PC-3 (cell line): ENCODE results near the gene NRDE2. TPM values are rescaled to one million over a fixed set of nuclear protein-coding genes. Genes with fewer than 3 reads are reported as not detected.

Source experiments
- ATAC-seq: fragments of 200-7000 bp; cut with Tn5 transposase; 2 replicates; pipeline ENCODE4 v1.9.1; 2020; ENCODE audit warnings: mild to moderate bottlenecking, moderate library complexity
- BruUV-seq: library from RNA; stranded (reverse); fragments of 400-500 nt; replicated peaks from 2 replicates; lab custom pipeline; 2021; lab: Mats Ljungman, UMichigan
- CTCF ChIA-PET: fragments of 300-600 bp; sonication (Branson Sonifier 250); formaldehyde crosslinking; loops from one replicate; lab custom pipeline; 2022; ENCODE audit warnings: antibody characterized with exemption; lab: Charles Lee
- POLR2A ChIA-PET: fragments of 300-600 bp; sonication (Branson Sonifier 250); formaldehyde crosslinking; loops from one replicate; lab custom pipeline; 2022; ENCODE audit warnings: antibody characterized with exemption; ENCODE audit not compliant: unreplicated experiment; lab: Charles Lee
- DNase-seq: peaks from one replicate; pipeline ENCODE4 v3.0.0-alpha.2; 2015
- H2AFZ ChIP-seq: fragments of 300-600 bp; sonication (generic); 2 replicates; pipeline ENCODE4 v1.6.0; 2016; ENCODE audit warnings: antibody characterized with exemption, low read length
- H3F3A ChIP-seq: fragments of 300-600 bp; sonication (generic); one replicate; pipeline ENCODE4 v1.6.0; 2017; ENCODE audit warnings: antibody characterized with exemption, low read length, control low read depth, mild to moderate bottlenecking; ENCODE audit not compliant: unreplicated experiment
- H3K27ac ChIP-seq: fragments of 300-600 bp; sonication (generic); 2 replicates; pipeline ENCODE4 v1.5.1; 2016; ENCODE audit warnings: mild to moderate bottlenecking, low read length
- H3K27me3 ChIP-seq: fragments of 300-600 bp; sonication (generic); 2 replicates; pipeline ENCODE4 v1.6.1; 2016; ENCODE audit warnings: low read length, mixed read lengths
- H3K36me3 ChIP-seq: fragments of 300-600 bp; sonication (generic); 2 replicates; pipeline ENCODE4 v1.6.1; 2016; ENCODE audit warnings: low read depth, mixed run types, low read length, mixed read lengths
- H3K4me1 ChIP-seq: fragments of 300-600 bp; sonication (generic); 2 replicates; pipeline ENCODE4 v1.5.1; 2016; ENCODE audit warnings: low read length; ENCODE audit not compliant: insufficient read depth
- H3K4me2 ChIP-seq: fragments of 300-600 bp; sonication (generic); 2 replicates; pipeline ENCODE4 v1.6.0; 2016; ENCODE audit warnings: low read length
- H3K4me3 ChIP-seq: fragments of 300-600 bp; sonication (generic); 2 replicates; pipeline ENCODE4 v1.5.1; 2016; ENCODE audit warnings: mild to moderate bottlenecking, low read length, mixed read lengths
- H3K79me2 ChIP-seq: fragments of 300-600 bp; sonication (generic); 2 replicates; pipeline ENCODE4 v1.6.1; 2017; ENCODE audit warnings: low read length, mixed read lengths
- H3K9ac ChIP-seq: fragments of 300-600 bp; sonication (generic); 2 replicates; pipeline ENCODE4 v1.6.0; 2016; ENCODE audit warnings: mild to moderate bottlenecking, low read length
- H3K9me2 ChIP-seq: fragments of 300-600 bp; sonication (generic); replicated peaks from 2 replicates; pipeline ENCODE4 v1.6.1; 2016; ENCODE audit warnings: mixed run types, low read length, mixed read lengths
- H3K9me3 ChIP-seq: fragments of 300-600 bp; sonication (generic); 2 replicates; pipeline ENCODE4 v1.6.1; 2016; ENCODE audit warnings: low read length, mixed read lengths
- H4K20me1 ChIP-seq: fragments of 300-600 bp; sonication (generic); 2 replicates; pipeline ENCODE4 v1.6.1; 2016; ENCODE audit warnings: low read length, mixed read lengths
- EZH2 ChIP-seq: fragments of 300-600 bp; sonication (generic); IDR thresholded peaks from one replicate; pipeline ENCODE4 v1.6.1; 2017; ENCODE audit warnings: antibody characterized with exemption, mild to moderate bottlenecking, low read length; ENCODE audit not compliant: unreplicated experiment
- EZH2phosphoT487 ChIP-seq: fragments of 300-600 bp; sonication (generic); IDR thresholded peaks from 2 replicates; pipeline ENCODE4 v1.6.1; 2018; ENCODE audit warnings: mild to moderate bottlenecking, antibody characterized with exemption, low read length, borderline replicate concordance
- intact Hi-C: fragments of 100-400 bp; cut with micrococcal nuclease; formaldehyde crosslinking; loops from 2 replicates; pipeline ENCODE4 v1.9.0; 2023
- total RNA-seq: library from RNA; depleted of rRNA; stranded (reverse); fragments of >200 nt; gene quantifications from 2 replicates; pipeline ENCODE4 v1.2.3, GENCODE V29; 2014
- TF ChIP-seq, protein P1 (sequence below): fragments of 300-600 bp; sonication (generic); conservative IDR thresholded peaks from 2 replicates; pipeline ENCODE4 v1.5.1; 2017; ENCODE audit warnings: antibody characterized with exemption, low read depth, mild to moderate bottlenecking, low read length

NRDE2 gene
- total RNA-seq, 1 experiment from 2014 or later: 18.3 TPM

DNA sequence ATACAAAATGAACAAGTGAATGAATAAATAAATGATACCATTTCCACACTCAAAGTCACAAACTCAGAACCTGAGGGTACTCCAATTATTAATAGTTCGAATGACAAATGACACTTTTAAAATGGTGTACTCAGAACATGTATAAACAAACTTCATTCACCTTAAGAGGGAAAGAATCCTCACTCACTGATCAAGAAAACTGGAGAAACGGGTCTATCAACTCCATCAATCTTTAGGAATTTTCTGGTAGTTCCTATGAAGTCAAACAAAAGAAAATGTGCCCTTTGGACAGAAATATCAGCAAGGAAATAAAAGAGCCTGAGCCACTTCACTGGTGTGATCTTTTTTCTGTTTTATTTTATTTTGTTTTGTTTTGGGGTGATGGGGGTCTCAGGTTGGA is 5.2 kb upstream of the NRDE2 start:
- H3K4me2 ChIP-seq: peak overlapping the region; percentile 56
- POLR2A ChIA-PET: no interaction called here
- H3K27ac ChIP-seq: 0 out of 2 replicates have a peak overlapping the region, but pooled peaks have one; percentile 7
- H2AFZ ChIP-seq: peak overlapping the region; percentile 12; the same call in 1 of the 2 replicates
- H3K4me3 ChIP-seq: no peak overlapping the region
- H3K27me3 ChIP-seq: no peaks in the 10 kb centered on the region
- ATAC-seq: peak; percentile 54
- H3K9me3 ChIP-seq: no peaks in the 10 kb centered on the region
- H4K20me1 ChIP-seq: no peaks in the 10 kb centered on the region
- TF ChIP-seq EZH2: no peak
- TF ChIP-seq, protein P1, sequence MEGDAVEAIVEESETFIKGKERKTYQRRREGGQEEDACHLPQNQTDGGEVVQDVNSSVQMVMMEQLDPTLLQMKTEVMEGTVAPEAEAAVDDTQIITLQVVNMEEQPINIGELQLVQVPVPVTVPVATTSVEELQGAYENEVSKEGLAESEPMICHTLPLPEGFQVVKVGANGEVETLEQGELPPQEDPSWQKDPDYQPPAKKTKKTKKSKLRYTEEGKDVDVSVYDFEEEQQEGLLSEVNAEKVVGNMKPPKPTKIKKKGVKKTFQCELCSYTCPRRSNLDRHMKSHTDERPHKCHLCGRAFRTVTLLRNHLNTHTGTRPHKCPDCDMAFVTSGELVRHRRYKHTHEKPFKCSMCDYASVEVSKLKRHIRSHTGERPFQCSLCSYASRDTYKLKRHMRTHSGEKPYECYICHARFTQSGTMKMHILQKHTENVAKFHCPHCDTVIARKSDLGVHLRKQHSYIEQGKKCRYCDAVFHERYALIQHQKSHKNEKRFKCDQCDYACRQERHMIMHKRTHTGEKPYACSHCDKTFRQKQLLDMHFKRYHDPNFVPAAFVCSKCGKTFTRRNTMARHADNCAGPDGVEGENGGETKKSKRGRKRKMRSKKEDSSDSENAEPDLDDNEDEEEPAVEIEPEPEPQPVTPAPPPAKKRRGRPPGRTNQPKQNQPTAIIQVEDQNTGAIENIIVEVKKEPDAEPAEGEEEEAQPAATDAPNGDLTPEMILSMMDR: no peak
- no peak for TF ChIP-seq EZH2phosphoT487
- no peaks in the 10 kb centered on the region for H3K9me2 ChIP-seq
- peaks cover 13% of the 10 kb centered on the region for H3K4me1 ChIP-seq
- H3F3A ChIP-seq: no peaks in the 10 kb centered on the region
- CTCF ChIA-PET: no interaction called here
- intact Hi-C loops: no loop called here
- BruUV-seq: no TSS peak
- DNase-seq: peak; percentile 89
- no peaks in the 10 kb centered on the region for H3K36me3 ChIP-seq
- no peaks in the 10 kb centered on the region for H3K79me2 ChIP-seq
- no peak overlapping the region for H3K9ac ChIP-seq

DNA sequence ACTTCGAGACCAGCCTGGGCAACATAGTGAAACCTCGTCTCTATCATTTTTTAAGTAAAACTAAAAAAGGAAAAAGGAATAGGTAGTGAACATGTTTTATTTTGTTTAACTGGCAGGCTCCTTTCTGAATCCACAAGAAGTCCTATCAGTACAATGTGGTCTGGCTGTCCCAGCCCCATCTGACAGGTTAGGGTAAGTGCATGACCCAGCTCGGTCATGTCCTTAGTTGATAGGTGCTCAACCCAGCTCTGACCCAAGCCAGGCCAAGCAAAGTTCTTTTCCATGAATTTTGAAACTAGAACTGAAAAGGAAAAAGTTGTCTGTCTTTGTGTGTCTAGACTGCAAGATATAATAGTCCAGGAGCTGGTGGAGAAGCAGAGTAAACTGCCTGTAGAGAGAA is 4.7 kb upstream of the NRDE2 start:
- TF ChIP-seq EZH2phosphoT487 (no peak), EZH2 (no peak)
- TF ChIP-seq, protein P1: no peak
- H3K4me2 ChIP-seq: peak overlapping the region; percentile 56
- peaks cover 14% of the 10 kb centered on the region for H3K4me1 ChIP-seq
- ATAC-seq (no peak), DNase-seq (no peak)
- H2AFZ ChIP-seq: peak overlapping the region; percentile 12; the same call in 1 of the 2 replicates
- ChIA-PET CTCF (no interaction called here), POLR2A (no interaction called here)
- no peak overlapping the region for H3K4me3 ChIP-seq
- no peak overlapping the region for H3K9ac ChIP-seq
- H4K20me1 ChIP-seq: no peaks in the 10 kb centered on the region
- H3F3A ChIP-seq: no peaks in the 10 kb centered on the region
- no TSS peak for BruUV-seq
- H3K9me3 ChIP-seq: no peaks in the 10 kb centered on the region
- H3K36me3 ChIP-seq: no peaks in the 10 kb centered on the region
- intact Hi-C loops: no loop called here
- no peaks in the 10 kb centered on the region for H3K9me2 ChIP-seq
- H3K27ac ChIP-seq: no peak overlapping the region
- no peaks in the 10 kb centered on the region for H3K27me3 ChIP-seq
- peaks cover 2% of the 10 kb centered on the region for H3K79me2 ChIP-seq

DNA sequence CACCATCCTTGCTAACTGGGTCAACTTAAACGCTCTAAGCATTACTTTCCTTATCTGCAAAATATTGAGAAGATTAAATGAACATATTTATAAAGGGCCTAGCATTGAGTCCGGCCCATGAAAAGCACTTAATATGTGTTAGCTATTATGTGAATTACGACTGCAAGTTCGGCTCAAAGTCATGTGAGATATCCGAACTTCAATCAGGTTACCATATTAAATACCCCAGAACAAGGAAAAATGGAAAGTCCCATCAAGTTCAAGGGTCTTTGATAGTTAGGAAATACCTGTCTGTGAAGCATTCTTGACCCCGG is 487 bp upstream of the NRDE2 start:
- DNase-seq: no peak
- intact Hi-C loops: no loop called here
- no peak overlapping the region for H3K27ac ChIP-seq

More for the DNA sequence above, 487 bp upstream of the NRDE2 start:
- Histone ChIP-seq H3K79me2 (peaks cover 43% of the 10 kb centered on the region), H3K4me2 (peak overlapping the region; percentile 92), H3K36me3 (no peaks in the 10 kb centered on the region), H4K20me1 (no peaks in the 10 kb centered on the region), H3F3A (no peaks in the 10 kb centered on the region), H3K9ac (peak overlapping the region; percentile 95; the same call in 1 of the 2 replicates), H3K9me3 (no peaks in the 10 kb centered on the region), H3K27me3 (no peaks in the 10 kb centered on the region), H2AFZ (peak overlapping the region; percentile 47), H3K4me1 (peaks cover 20% of the 10 kb centered on the region), H3K4me3 (peak overlapping the region; percentile 82), H3K9me2 (no peaks in the 10 kb centered on the region)
- TF ChIP-seq EZH2 (no peak), EZH2phosphoT487 (no peak)
- TF ChIP-seq, protein P1: no peak
- ATAC-seq: no peak
- TSS peak; percentile 99 for BruUV-seq
- POLR2A ChIA-PET: no interaction called here
- CTCF ChIA-PET: no interaction called here
